HepG2 (cell line): ENCODE measurements around the gene DNASE2. TPM values are rescaled to one million over a fixed set of nuclear protein-coding genes. Genes with fewer than 3 reads are reported as not detected.

Experiments
- FIP1L1 ChIP-seq: fragments of 200-400 bp; formaldehyde crosslinking; IDR thresholded peaks from 2 replicates; pipeline ENCODE4 v1.6.1; 2018; ENCODE audit warnings: low read depth, mild to moderate bottlenecking, low read length, moderate library complexity, borderline replicate concordance; ENCODE audit not compliant: insufficient read depth
- GPBP1L1 ChIP-seq: sonication (generic); formaldehyde crosslinking; IDR thresholded peaks from 2 replicates; pipeline ENCODE4 v1.5.0; 2020; ENCODE audit warnings: mild to moderate bottlenecking, missing genetic modification reagents
- JUN ChIP-seq: sonication (generic); formaldehyde crosslinking; IDR thresholded peaks from 2 replicates; pipeline ENCODE4 v1.4.0; 2020; ENCODE audit warnings: mild to moderate bottlenecking, missing genetic modification reagents
- NFIC ChIP-seq: IDR thresholded peaks from 2 replicates; pipeline ENCODE4 v1.6.1; 2012; ENCODE audit warnings: mild to moderate bottlenecking, low read length, inconsistent platforms
- NR2F2 ChIP-seq: IDR thresholded peaks from 2 replicates; pipeline ENCODE4 v1.6.1; 2012; ENCODE audit warnings: low read depth, inconsistent platforms, borderline replicate concordance
- PRDM10 ChIP-seq: sonication (generic); formaldehyde crosslinking; IDR thresholded peaks from 2 replicates; pipeline ENCODE4 v1.4.0; 2020; ENCODE audit warnings: low read depth, missing genetic modification reagents
- SOX5 ChIP-seq: IDR thresholded peaks from 2 replicates; pipeline ENCODE4 v1.6.1; 2016; ENCODE audit warnings: borderline replicate concordance
- TEF ChIP-seq: sonication (generic); formaldehyde crosslinking; IDR thresholded peaks from 2 replicates; pipeline ENCODE4 v1.5.0; 2020; ENCODE audit warnings: missing genetic modification reagents
- THAP8 ChIP-seq: sonication (generic); formaldehyde crosslinking; IDR thresholded peaks from 2 replicates; pipeline ENCODE4 v1.5.1; 2020; ENCODE audit warnings: missing genetic modification reagents, mild to moderate bottlenecking, borderline replicate concordance
- ZBTB34 ChIP-seq: sonication (generic); formaldehyde crosslinking; IDR thresholded peaks from 2 replicates; pipeline ENCODE4 v1.8.0; 2022; ENCODE audit warnings: mild to moderate bottlenecking, missing genetic modification reagents
- ZBTB42 ChIP-seq: sonication (generic); formaldehyde crosslinking; IDR thresholded peaks from 2 replicates; pipeline ENCODE4 v1.5.0; 2020; ENCODE audit warnings: mild to moderate bottlenecking, missing genetic modification reagents
- ZMYM4 ChIP-seq: sonication (generic); formaldehyde crosslinking; IDR thresholded peaks from 2 replicates; pipeline ENCODE4 v1.8.1; 2023; ENCODE audit warnings: mild to moderate bottlenecking, missing genetic modification reagents
- ZNF10 ChIP-seq: sonication (generic); formaldehyde crosslinking; IDR thresholded peaks from 2 replicates; pipeline ENCODE4 v1.4.0; 2020; ENCODE audit warnings: mild to moderate bottlenecking, low read depth, missing genetic modification reagents, borderline replicate concordance
- ZNF180 ChIP-seq: sonication (generic); formaldehyde crosslinking; IDR thresholded peaks from 2 replicates; pipeline ENCODE4 v1.4.0; 2020; ENCODE audit warnings: low read depth, missing genetic modification reagents, borderline replicate concordance
- ZNF224 ChIP-seq: sonication (generic); formaldehyde crosslinking; IDR thresholded peaks from 2 replicates; pipeline ENCODE4 v1.5.0; 2020; ENCODE audit warnings: mild to moderate bottlenecking, missing genetic modification reagents
- ZNF333 ChIP-seq: sonication (generic); formaldehyde crosslinking; IDR thresholded peaks from 2 replicates; pipeline ENCODE4 v1.4.0; 2020; ENCODE audit warnings: mild to moderate bottlenecking, missing genetic modification reagents, borderline replicate concordance
- ZNF367 ChIP-seq: sonication (generic); formaldehyde crosslinking; IDR thresholded peaks from 2 replicates; pipeline ENCODE4 v1.4.0; 2020; ENCODE audit warnings: missing genetic modification reagents, borderline replicate concordance
- ZNF44 ChIP-seq: sonication (generic); formaldehyde crosslinking; IDR thresholded peaks from 2 replicates; pipeline ENCODE4 v1.5.1; 2020; ENCODE audit warnings: mild to moderate bottlenecking, missing genetic modification reagents
- ZNF501 ChIP-seq: sonication (generic); formaldehyde crosslinking; IDR thresholded peaks from 2 replicates; pipeline ENCODE4 v1.5.1; 2020; ENCODE audit warnings: mild to moderate bottlenecking, moderate library complexity, missing genetic modification reagents
- ZNF792 ChIP-seq: IDR thresholded peaks from 2 replicates; pipeline ENCODE4 v1.6.1; 2016
- polyA plus RNA-seq, 8 experiments: library from polyadenylated mRNA; depleted of rRNA in 3 of 8; stranded (reverse) in 7 of 8; unstranded in 1 of 8; fragments of >200 nt; fragmentation: Illumina TruSeq in 4 of 8; extraction: Trizol in 4 of 8; gene quantifications; 2 replicates each; pipeline versions ENCODE4 v1.2.1 to v1.2.3, GENCODE V29; 2011 to 2016; ENCODE audit warnings: low read depth in 4 of 8, missing spikeins in 1 of 8, mixed read lengths in 1 of 8; ENCODE audit not compliant: insufficient read depth in 1 of 8
- total RNA-seq, 5 experiments: library from RNA; depleted of rRNA; stranded (reverse); fragments of >200 nt; fragmentation: Illumina TruSeq; extraction: Trizol; gene quantifications; 2 replicates each; pipeline ENCODE4 v1.2.3, GENCODE V29; 2016; ENCODE audit warnings: low read depth in 1 of 5

DNASE2 gene
- total and polyA plus RNA-seq, 2 of the 13 experiments (the other 11 are each of a cell fraction or from before 2014, with no cell fraction given): 7.5 to 16.2 TPM

GRCh38 chr19:12847159-12848139 is 33.8 kb downstream of the DNASE2 start (continued):
- TF ChIP-seq GPBP1L1 (CRISPR knock-in tag) (no peak), ZBTB34 (CRISPR knock-in tag) (no peak), ZNF10 (CRISPR knock-in tag) (no peak), NFIC (no peak), NR2F2 (no peak), SOX5 (CRISPR knock-in tag) (no peak), ZNF367 (CRISPR knock-in tag) (no peak), ZNF501 (CRISPR knock-in tag) (0 out of 2 replicates have a peak, but pooled peaks have one; percentile 14), PRDM10 (CRISPR knock-in tag) (no peak), ZBTB42 (CRISPR knock-in tag) (no peak), ZNF44 (no peak), FIP1L1 (no peak), THAP8 (no peak), ZNF333 (CRISPR knock-in tag) (no peak), ZMYM4 (CRISPR knock-in tag) (no peak), ZNF180 (CRISPR knock-in tag) (no peak), JUN (CRISPR knock-in tag) (0 out of 2 replicates have a peak, but pooled peaks have one; percentile 36), ZNF792 (CRISPR knock-in tag) (0 out of 2 replicates have a peak, but pooled peaks have one; percentile 38), TEF (CRISPR knock-in tag) (no peak), ZNF224 (CRISPR knock-in tag) (no peak)
